Stimulated activated CD4-positive, alpha-beta T cell treated with anti-CD3 and anti-CD28 coated beads, Interleukin-1b, Interleukin-23, amount 100 ng/mL, for 4 hours (primary cell): Measurements from ENCODE around the gene RPP21.

Source experiments
- DNase-seq, 2 donors: peaks; one replicate each; pipeline ENCODE4 v3.0.0-alpha.2; 2020; ENCODE audit warnings: low read depth in 2 of 2

The RPP21 gene

DNA sequence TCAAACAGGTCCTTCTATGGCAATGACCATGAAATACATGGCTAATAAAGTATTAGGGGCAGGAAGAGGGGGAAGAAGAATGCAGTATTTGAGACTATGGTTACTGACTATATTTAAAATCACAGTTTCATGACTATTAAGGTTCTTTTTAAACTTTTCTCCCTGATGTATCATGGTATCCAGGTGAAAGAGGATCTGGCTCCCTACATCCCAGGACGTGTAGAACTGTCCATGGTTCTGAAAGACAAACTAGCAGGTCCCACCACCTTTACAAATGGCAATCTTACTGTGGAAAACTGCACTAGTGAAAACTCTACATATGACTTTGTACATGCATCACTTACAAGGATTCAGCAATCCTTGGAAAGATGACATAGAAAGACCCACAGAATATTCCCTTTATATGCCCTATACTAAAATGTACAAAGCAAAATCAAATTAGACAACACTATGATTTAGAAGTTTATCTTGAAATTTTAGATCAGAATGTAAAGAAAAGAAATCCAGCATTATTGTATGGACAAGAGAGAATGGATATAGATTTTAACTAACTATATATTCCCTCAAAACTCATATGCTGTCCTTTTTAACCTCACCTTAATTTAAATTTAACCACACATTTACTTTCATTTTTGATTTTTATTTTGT lies 33.5 kb downstream of the RPP21 start:
- no peak for DNase-seq

DNA sequence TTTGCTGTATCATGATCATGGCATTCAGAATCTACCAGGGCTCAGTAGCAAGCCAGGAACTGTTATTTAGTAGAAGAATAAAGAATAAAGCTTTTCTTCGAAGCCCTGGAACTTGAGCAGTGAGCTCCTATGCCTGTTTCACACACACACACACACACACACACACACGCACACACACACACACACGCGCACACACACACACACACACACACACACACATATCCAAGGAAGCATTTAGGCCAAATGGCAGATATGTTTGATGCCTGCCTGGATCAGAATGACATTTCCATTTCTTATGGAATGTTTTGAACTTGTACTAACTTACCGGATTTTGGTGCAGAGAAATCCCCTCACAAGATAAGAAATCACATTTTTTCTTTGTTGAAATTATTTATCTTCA lies 35.5 kb downstream of the RPP21 start:
- no peak for DNase-seq

DNA sequence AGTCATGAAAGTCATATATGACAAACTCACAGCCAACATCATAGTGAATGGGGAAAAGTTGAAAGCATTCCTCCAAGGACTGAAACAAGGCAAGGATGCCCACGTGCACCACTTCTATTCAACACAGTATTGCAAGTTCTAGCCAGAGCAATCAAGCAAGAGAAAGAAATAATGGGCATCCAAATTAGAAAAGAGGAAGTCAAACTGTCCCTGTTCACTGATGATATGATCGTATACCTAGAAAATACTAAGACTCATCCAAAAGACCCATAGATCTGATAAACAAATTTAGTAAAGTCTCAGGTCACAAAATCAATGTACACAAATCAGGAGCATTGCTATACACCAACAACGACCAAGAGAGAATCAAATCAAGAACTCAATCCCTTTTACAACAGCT lies 41.2 kb downstream of the RPP21 start:
- DNase-seq: no peak

DNA sequence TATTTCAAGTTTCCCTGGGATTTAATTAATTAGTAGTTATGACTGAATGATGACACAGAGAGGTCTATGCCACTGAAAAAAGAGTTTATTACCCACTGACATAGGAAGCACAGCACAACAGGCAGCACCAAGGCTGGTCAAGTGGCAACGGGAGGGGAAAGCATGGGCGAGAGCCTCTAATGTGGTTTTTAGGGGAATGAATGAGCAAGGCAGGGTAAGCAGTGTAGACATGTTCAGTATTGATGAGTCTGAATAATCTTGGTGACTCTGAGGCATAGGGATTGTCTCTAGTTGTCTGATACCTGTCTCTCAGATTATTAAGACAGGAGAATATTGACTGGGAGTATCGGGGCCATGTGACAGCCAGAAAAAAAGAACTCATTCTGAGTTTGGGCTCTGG lies 46.3 kb downstream of the RPP21 start:
- DNase-seq: no peak

DNA sequence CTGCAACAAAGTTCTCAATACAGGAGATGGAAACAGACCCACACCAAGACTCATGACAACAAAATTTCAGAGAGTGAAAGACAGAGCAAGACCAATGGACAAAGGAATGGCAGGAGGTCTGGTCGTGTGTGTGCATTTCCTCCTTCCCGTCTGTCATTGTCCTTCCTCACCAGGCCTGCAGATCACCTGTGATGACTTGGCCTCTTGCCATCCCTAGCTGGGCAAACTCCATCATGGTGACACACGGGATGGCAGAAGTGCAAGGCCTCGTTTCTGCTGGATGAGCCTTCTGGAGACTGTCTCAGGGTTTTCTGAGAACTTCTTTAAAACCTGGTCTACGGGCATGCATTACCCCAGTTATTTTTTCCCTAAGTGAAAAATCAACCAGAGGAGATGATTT lies 49.2 kb downstream of the RPP21 start:
- DNase-seq: no peak
